ENCODE data around the gene BEGAIN. TPM values are rescaled to one million over a fixed set of nuclear protein-coding genes. Genes with fewer than 3 reads are reported as not detected.

BEGAIN gene
- total RNA-seq, 2 donors from 2014 or later, result 2.1 to 2.4 TPM

DNA sequence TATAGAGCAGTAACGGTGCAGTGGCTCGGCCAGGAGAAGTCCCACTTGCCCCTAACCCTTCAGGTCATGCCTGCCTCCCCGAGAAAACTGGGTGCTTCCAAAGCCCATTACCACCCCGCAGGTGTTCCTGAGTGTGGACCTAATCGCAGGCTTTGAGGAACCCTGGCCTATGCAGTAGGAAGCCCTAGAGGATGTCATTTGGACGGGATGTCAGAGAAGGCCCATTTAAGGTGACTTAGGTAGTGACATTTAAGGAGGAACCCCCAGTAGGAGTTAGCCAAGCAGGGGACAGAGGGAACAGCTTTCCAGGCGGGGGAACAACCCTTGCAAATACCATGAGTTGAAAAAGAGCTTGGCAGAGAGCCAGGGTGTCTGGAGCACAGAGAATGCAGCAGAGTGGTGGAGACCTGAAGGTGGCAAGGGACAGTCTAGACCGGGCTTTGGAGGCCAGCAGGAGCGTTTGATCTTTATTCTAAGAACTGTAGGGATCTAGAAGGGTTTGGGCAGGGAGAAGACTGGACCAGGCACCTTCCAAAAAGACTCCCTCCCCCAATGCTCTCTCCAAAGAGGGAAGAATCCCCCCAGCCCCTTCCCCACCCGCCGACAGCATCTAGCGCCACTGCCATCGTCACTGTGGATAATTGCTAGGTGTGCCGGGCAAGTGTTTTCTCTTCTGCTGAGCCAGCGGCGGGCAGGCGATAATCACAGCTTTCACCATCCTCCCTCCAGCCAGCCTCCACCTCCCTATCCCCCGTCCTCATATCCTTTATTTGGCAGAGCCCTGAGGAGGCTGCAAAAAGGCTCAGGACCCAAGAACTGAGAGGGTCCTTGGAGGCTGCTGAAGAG lies 33.3 kb upstream of the BEGAIN start:
- H3K9me3 Mint-ChIP-seq, result peaks cover 3% of the 10 kb centered on the region
- peaks cover 12% of the 10 kb centered on the region for H3K27me3 Mint-ChIP-seq
- no peak overlapping the region for H3K4me3 Mint-ChIP-seq
- no peaks in the 10 kb centered on the region for H3K36me3 Mint-ChIP-seq (ENCODE audit: low read depth)
- no peak overlapping the region for H3K27ac Mint-ChIP-seq
- H3K4me1 Mint-ChIP-seq, result peaks cover 11% of the 10 kb centered on the region
- ATAC-seq (replicated peaks), result no peak

DNA sequence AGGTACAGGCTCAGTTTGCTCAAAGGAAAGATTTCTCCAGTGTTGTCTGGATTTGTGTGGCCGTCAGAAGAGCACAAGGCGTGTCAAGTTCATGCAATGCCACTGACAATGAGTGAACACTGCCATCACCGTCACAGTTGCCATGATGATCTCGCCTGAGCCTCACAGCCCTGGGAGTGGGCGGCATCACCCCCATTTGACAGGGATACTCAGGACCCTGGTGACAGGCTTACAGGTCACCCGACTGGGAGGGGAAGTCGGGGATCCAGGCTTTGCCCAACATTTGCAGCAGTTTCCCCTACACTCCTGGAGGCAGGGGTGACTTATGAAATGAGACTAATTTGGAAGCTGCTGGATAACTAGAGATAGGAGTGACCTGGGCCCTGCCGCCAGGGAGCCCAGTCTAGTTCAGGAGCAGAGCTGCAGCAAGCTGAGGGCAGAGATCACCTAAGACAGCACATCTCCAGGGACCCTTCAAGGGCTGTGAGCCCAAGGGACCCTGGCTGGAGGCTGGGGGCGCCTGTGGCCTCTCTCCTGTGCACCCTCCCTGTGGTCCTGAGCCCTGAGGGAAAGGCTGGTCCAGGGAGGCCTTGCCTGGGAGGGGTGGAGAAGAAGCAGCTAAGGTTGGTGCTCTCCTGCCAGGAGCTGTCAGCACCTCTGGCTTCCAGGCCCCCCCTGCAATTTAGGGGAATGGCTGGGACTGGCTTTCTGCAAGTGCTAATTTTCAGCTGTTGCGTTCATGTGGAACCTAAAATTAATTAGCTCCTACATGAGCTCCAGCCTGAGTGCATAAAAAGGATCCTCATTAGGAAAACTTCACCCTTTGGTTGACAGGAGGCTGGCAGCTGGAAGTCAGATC lies 32.4 kb upstream of the BEGAIN start:
- no peak for ATAC-seq (replicated peaks)
- Mint-ChIP-seq H3K4me1 (peaks cover 9% of the 10 kb centered on the region), H3K36me3 (ENCODE audit: low read depth) (no peaks in the 10 kb centered on the region), H3K4me3 (no peak overlapping the region), H3K27me3 (peaks cover 4% of the 10 kb centered on the region), H3K27ac (no peak overlapping the region), H3K9me3 (peaks cover 2% of the 10 kb centered on the region)

DNA sequence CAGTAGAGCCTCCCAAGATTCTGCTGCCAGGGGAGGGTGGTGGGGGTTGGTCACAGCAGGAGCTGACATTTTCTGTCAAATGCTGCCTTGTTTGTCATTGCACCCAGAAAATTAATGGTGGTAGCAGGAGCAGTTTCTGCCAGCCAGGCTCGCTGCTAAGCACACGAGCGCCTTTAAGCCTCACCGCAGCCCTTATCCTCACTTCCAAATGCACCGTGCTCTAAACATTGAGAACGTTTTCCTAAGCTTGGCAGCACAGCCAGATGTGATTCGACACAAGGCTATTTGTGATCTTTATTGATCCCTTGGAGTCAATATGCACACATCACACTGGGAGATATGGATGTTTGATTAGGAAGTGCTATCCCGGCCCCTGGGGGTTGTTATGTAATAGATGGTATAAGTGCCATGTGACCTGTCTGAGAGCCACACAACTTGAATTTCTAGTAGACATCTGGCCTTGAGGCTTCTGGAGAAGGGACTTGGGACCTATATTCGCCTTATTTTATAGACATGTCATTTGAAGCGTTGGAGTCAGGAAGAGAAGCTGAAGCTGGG lies 31.6 kb upstream of the BEGAIN start:
- no peak for ATAC-seq (replicated peaks)
- H3K9me3 Mint-ChIP-seq, result no peaks in the 10 kb centered on the region
- no peaks in the 10 kb centered on the region for H3K27me3 Mint-ChIP-seq
- H3K36me3 Mint-ChIP-seq (ENCODE audit: low read depth), result no peaks in the 10 kb centered on the region
- H3K4me3 Mint-ChIP-seq, result no peak overlapping the region
- no peak overlapping the region for H3K27ac Mint-ChIP-seq
- H3K4me1 Mint-ChIP-seq, result peaks cover 7% of the 10 kb centered on the region

DNA sequence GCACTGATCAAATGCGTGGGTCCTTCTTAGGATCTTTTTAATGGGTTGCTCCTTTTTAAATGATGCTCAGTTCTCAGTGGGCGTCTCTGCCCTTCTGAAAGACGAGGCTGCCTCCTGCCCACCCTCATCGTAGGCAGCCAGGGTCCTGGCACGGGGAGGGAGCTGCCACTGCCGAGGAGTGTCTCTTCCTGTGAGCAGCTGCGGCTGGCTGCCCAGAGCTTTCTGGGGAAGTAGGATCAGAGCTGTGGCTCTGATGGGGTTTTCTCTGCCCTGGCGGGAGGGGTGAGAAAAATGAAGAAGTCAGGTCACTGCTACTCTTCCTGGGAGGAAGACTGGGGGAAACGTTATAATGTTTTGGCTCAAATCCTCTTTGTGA lies 31.1 kb upstream of the BEGAIN start:
- H3K27me3 Mint-ChIP-seq, result no peaks in the 10 kb centered on the region
- peaks cover 7% of the 10 kb centered on the region for H3K4me1 Mint-ChIP-seq
- H3K36me3 Mint-ChIP-seq (ENCODE audit: low read depth), result no peaks in the 10 kb centered on the region
- no peaks in the 10 kb centered on the region for H3K9me3 Mint-ChIP-seq
- ATAC-seq (replicated peaks), result no peak
- H3K27ac Mint-ChIP-seq, result no peak overlapping the region
- no peak overlapping the region for H3K4me3 Mint-ChIP-seq

DNA sequence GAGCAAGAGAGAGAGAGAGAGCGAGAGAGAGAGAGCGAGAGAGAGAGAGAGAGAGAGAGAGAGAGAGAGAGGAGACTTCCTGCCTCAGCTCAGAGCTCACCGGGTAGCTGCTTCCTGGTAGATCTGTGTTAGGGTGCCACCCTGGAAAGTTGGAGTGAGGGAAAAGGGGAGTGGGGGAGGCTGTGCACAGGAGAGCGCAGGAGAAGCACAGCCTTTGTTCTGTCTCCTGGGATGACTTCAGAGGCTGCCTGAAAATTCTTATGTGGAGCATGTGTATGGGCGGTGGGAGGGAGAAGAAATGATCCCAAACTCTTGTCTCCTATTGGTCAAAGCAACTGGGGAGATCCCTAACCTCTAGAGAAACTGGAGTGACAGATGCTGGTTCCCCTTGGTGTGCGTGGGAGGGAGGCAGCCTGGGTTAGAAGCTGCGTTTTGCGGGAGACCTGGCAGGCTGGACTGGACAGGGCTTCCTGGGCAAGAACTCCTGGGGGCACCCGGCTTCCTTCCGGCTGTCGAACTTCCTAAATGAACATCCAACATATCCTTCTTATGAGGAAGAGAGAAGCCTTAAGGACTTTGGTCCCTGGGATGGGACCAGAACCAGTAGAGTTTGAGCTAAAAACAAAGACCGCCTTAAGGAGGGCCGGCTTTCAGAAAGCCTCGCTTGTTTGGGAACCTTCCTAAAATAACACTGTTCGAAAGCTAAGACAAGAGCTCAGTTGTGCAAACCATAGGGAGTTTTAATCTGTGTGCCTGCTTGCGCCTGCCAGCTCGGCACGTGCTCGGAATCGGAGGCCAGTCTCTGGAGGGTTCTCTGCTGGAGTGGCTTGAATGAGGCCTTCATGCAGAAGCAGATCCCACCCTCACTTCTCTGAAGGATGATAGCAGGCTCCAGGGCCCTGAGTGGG lies 30.4 kb upstream of the BEGAIN start:
- Mint-ChIP-seq H3K4me1 (peaks cover 7% of the 10 kb centered on the region), H3K9me3 (no peaks in the 10 kb centered on the region), H3K36me3 (ENCODE audit: low read depth) (no peaks in the 10 kb centered on the region), H3K27ac (peak overlapping the region; percentile 40), H3K4me3 (peak overlapping the region; percentile 21), H3K27me3 (no peaks in the 10 kb centered on the region)
- peak; percentile 12 for ATAC-seq (replicated peaks)

DNA sequence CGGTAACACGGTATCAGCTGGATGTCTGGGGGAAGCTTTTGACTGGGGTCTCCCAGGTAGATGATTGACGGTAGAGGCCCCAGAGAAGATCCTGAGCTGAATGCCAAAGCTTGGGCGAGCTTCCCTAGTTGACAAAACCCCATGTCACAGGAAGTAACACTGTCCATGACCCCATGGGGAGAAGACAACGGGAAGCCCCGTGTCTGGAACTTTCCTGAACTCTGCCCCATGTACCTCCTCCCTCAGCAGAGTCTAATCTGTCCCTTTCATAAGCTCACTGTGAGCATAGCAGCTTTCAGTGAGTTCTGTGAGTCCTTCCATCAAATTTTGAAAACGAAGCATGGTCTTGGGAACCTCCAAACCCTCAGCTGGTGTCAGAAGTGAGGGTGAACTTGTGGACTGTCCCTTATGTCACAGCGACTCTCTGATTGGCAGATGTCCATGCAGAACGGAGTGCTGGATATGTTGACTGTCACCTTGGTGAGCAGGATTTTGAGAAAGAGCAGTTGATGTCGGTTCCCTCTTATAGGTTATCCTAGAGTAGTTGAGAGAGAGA lies 29.7 kb upstream of the BEGAIN start:
- H3K36me3 Mint-ChIP-seq (ENCODE audit: low read depth), result no peaks in the 10 kb centered on the region
- peak overlapping the region; percentile 40 for H3K27ac Mint-ChIP-seq
- H3K4me1 Mint-ChIP-seq, result peaks cover 7% of the 10 kb centered on the region
- H3K9me3 Mint-ChIP-seq, result no peaks in the 10 kb centered on the region
- H3K4me3 Mint-ChIP-seq, result peak overlapping the region; percentile 21
- peak; percentile 31 for ATAC-seq (replicated peaks)
- no peaks in the 10 kb centered on the region for H3K27me3 Mint-ChIP-seq

DNA sequence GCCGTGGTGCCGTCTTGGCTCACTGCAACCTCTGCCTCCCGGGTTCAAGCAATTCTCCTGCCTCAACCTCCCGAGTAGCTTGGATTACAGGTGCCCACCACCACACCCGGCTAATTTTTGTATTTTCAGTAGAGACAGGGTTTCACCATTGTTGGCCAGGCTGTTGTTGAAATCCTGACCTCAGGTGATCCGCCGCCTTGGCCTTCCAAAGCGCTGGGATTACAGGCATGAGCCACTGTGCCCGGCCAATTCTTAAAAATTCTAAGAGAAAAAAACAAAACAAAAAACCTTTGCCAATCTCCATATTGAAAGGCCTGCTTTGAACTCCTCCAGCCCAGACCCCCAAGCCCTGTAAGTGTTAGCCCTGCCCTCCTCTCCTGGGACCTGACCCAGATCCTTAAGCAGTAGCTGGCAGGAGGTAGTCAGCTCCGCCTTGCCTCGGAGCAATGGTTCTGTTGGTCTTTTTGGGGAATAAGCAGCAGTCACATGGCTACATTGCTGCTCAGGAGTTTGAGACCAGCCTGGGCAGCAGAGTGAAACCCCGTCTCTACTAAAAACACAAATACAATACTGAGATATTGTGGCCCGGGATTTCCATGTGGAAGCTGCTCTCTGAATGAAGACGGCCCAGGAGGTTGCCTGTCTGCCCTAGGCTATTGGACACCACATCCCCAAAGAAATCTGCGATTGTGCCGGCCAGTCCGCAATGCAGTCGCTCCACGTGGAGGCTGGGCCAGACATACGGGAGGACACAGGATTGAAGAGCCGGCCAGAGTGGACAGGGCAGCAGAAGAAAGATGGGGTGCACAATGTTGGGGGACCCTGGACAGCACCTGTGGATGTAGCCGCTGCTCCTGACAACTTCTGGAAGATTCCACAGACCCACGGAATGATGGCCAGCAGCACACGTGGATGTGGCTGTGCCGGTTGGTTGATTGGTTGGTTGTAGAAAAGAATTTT lies 28.8 kb upstream of the BEGAIN start:
- H3K9me3 Mint-ChIP-seq, result no peaks in the 10 kb centered on the region
- ATAC-seq (replicated peaks), result no peak
- no peak overlapping the region for H3K4me3 Mint-ChIP-seq

DNA sequence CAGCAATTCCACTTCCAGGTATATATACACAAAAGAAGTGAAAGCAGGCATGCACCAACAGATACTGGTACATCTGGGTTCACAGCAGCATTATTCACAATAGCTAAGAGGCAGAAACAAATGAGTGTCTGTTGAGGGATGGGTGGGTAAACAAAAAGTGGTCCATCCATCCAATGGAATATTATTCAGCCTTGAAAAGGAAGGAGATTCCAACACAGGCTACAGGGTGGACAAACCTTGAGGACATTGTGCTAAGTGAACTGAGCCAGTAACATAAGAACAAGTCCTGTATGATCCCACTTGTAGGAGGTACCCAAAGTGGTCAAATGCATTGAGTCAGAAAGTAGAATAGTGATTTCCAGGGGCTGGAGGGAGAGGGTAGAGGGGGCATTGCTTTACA lies 27.6 kb upstream of the BEGAIN start:
- ATAC-seq (replicated peaks), result no peak
- Mint-ChIP-seq H3K4me3 (no peak overlapping the region), H3K27ac (no peak overlapping the region), H3K4me1 (peaks cover 7% of the 10 kb centered on the region), H3K36me3 (ENCODE audit: low read depth) (no peaks in the 10 kb centered on the region), H3K27me3 (no peaks in the 10 kb centered on the region), H3K9me3 (no peaks in the 10 kb centered on the region)

More for the DNA sequence above, 28.8 kb upstream of the BEGAIN start:
- Mint-ChIP-seq H3K4me1 (peaks cover 7% of the 10 kb centered on the region), H3K27ac (no peak overlapping the region), H3K36me3 (ENCODE audit: low read depth) (no peaks in the 10 kb centered on the region), H3K27me3 (no peaks in the 10 kb centered on the region)

DNA sequence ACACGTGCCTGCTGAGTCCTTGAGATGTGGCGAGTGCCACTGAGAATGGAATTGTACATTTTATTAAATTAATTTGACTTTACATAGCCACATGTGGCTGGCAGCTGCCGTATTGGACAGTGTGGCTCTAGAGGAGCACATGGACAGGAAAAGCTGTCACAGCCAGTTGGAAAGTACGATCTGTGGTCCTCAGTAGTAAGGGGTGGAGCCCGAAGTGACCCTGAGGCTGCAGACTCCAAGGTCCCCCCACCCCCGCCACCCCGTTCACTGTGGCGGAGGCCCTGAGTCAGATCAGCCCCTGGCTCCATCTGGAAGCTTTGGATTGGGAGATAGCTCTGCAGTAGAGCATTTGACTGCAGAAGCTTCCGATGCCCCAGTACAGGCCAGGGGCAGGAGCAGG lies 25.8 kb upstream of the BEGAIN start:
- H3K36me3 Mint-ChIP-seq (ENCODE audit: low read depth), result no peaks in the 10 kb centered on the region
- no peak overlapping the region for H3K4me3 Mint-ChIP-seq
- ATAC-seq (replicated peaks), result no peak
- no peak overlapping the region for H3K27ac Mint-ChIP-seq
- H3K4me1 Mint-ChIP-seq, result peaks cover 7% of the 10 kb centered on the region
- H3K27me3 Mint-ChIP-seq, result peaks cover 2% of the 10 kb centered on the region
- no peaks in the 10 kb centered on the region for H3K9me3 Mint-ChIP-seq

DNA sequence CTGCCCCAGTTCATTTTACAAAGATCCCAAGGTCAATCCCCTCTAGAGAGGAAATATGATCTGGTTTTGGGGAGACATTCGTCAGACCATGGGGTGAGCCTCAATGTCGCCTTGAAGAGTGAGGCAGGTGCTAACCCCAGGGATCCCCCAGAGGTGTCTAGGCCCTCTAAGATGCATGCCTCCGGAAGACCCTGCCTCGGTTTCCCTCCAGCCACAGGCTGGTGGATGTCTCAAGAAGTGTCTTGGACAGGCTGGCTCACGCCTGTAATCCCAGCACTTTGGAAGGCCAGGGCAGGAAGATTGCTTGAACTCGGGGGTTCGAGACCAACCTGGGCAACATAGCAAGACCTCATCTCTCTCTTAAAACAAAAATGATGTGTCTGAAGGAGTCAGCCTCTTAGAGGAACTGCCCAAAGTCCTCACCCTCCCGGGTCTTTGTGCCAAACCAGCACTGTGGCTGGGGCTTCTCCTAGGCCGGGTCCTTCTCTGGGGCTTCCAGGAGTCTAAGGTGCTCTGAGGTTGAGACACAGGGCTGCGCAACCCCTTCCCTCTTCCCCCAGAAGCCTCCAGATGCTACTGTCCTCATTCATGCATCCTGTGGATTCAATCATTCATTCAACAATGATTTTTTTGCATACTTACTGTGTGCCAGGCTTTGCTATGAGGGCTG lies 24.7 kb upstream of the BEGAIN start:
- Mint-ChIP-seq H3K4me3 (no peak overlapping the region), H3K9me3 (no peaks in the 10 kb centered on the region), H3K4me1 (peaks cover under 1% of the 10 kb centered on the region), H3K36me3 (ENCODE audit: low read depth) (no peaks in the 10 kb centered on the region), H3K27me3 (peaks cover 4% of the 10 kb centered on the region), H3K27ac (no peak overlapping the region)
- no peak for ATAC-seq (replicated peaks)

DNA sequence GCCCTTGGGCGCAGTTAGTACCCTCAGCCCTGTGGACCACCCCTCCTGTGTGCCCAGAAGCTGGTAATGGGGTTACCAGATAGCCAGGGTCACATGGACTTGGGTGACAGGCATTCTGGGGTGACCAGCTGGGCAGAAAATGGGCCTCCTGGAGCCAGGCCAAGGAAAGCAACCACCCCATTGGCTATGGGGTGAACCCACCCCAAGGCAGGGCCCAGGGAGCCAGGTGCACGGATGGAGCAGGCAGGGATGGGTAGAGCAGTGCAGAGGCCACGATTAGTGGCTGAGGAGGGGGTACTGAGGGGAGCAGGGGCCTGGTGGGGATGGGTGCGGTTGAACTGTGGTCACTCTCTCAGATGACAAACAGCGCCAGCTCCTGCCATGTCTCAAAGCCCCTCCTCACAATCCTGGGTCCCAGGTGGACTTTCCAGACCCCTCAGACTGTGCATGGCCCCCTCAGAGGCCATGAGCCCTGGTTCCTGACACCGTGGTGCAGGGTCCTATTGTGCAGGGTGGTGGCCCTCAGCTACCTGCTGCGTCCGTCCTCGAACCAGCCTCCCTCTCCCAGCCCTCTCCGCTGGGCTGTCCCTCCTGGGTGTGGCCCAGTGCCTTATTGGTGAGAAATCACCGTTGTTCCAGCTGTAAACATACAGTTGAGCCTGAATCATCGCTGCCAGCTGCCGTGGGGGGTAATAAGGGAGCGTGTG lies 23.4 kb upstream of the BEGAIN start:
- no peak for ATAC-seq (replicated peaks)
- Mint-ChIP-seq H3K27me3 (peaks cover 4% of the 10 kb centered on the region), H3K27ac (no peak overlapping the region), H3K9me3 (no peaks in the 10 kb centered on the region), H3K4me1 (no peaks in the 10 kb centered on the region), H3K4me3 (no peak overlapping the region), H3K36me3 (ENCODE audit: low read depth) (no peaks in the 10 kb centered on the region)

DNA sequence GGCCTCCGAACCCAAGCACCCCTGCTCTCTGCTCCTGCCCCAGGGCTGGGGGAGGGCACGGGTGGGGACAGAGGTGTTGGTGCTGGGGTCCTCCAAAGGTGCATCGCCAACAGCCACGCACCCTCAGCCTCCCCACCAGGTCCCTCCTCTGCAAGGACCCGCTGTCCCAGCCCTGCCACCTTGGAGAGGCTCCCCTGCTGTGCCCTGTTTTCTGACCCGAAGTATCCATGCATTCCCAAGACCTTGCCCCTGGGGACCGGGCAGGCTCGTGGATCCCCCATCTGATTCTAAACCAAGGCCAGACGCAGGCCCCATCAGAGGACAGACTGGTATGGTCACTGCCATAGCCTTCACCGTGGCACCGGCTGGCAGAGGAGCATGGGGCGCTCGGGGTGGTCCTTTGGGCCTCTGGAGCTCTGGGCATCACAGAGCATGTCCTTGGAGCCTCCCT lies 22.7 kb upstream of the BEGAIN start:
- Mint-ChIP-seq H3K4me3 (no peak overlapping the region), H3K4me1 (no peaks in the 10 kb centered on the region), H3K27me3 (peaks cover 4% of the 10 kb centered on the region), H3K27ac (no peak overlapping the region), H3K9me3 (no peaks in the 10 kb centered on the region), H3K36me3 (ENCODE audit: low read depth) (no peaks in the 10 kb centered on the region)
- no peak for ATAC-seq (replicated peaks)

Measured in activated T-helper 17 cell treated with anti-CD3 and anti-CD28 coated beads, Interleukin-2, amount 50 U/mL, for 72 hours (primary cell).